ENCODE results near the gene DNASE2B.

DNA sequence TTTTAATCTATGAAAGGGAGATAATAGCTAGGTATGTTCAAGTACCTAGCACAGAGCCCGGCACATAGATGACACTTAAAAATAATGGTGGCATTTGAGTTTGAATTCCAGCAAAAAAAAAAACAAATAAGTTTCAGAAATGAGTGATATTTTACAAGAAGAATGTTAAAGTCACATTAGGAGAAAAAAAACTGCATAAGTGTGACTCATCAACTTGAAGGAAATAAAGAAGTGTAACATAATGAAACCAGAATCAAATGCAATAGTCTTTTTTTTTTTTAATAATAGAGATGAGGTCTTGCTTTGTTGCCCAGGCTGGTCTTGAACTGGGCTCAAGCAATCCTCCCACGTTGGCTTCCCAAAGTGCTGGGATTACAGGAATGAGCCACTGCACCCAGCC, 17.1 kb downstream of the DNASE2B start:
- no peak for TF ChIP-seq EZH2 (IDR thresholded peaks at IDR 0.05; ENCODE audit: low read length, unreplicated experiment)
- TF ChIP-seq, protein P1, sequence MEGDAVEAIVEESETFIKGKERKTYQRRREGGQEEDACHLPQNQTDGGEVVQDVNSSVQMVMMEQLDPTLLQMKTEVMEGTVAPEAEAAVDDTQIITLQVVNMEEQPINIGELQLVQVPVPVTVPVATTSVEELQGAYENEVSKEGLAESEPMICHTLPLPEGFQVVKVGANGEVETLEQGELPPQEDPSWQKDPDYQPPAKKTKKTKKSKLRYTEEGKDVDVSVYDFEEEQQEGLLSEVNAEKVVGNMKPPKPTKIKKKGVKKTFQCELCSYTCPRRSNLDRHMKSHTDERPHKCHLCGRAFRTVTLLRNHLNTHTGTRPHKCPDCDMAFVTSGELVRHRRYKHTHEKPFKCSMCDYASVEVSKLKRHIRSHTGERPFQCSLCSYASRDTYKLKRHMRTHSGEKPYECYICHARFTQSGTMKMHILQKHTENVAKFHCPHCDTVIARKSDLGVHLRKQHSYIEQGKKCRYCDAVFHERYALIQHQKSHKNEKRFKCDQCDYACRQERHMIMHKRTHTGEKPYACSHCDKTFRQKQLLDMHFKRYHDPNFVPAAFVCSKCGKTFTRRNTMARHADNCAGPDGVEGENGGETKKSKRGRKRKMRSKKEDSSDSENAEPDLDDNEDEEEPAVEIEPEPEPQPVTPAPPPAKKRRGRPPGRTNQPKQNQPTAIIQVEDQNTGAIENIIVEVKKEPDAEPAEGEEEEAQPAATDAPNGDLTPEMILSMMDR (conservative IDR thresholded peaks at IDR 0.05; ENCODE audit: low read depth, low read length) = no peak
